Measurements from ENCODE around the gene ZNF649.

ZNF649 gene

GRCh38 chr19:51904331-51905165 lies at the start of gene ZNF649:
ZNF649 (minus strand) TSS chr19:51905017; CDS start chr19:51900107, 4,910 bp downstream.
- peak; percentile 84 for DNase-seq (ENCODE audit: low spot score)
- ChIA-PET POLR2A (ENCODE audit: low non-redundant PET) (no interaction called here), CTCF (interaction anchor here (0.8 kb wide), 1 partner anchor 1130 kb away, joined by 5 read pairs; no protein-coding TSS in a partner anchor)

GRCh38 chr19:51948975-51949374 lies 44.2 kb upstream of the ZNF649 start:
- no peak for DNase-seq (ENCODE audit: low spot score)
- CTCF ChIA-PET: no interaction called here
- no peak overlapping the region for H3K27ac ChIP-seq
- POLR2A ChIA-PET (ENCODE audit: low non-redundant PET): no interaction called here
- no peak for TF ChIP-seq CTCF (conservative IDR thresholded peaks at IDR 0.05; ENCODE audit: low read depth)

More at GRCh38 chr19:51904331-51905165, at the start of gene ZNF649:
- peak within 1 kb of the TSS; percentile 64 for H3K27ac ChIP-seq
- no peak for TF ChIP-seq CTCF (conservative IDR thresholded peaks at IDR 0.05; ENCODE audit: low read depth)

GRCh38 chr19:51946602-51947001 lies 41.8 kb upstream of the ZNF649 start:
- H3K27ac ChIP-seq: no peak overlapping the region
- DNase-seq (ENCODE audit: low spot score): no peak
- CTCF ChIA-PET: no interaction called here
- POLR2A ChIA-PET (ENCODE audit: low non-redundant PET): no interaction called here
- no peak for TF ChIP-seq CTCF (conservative IDR thresholded peaks at IDR 0.05; ENCODE audit: low read depth)

GRCh38 chr19:51944798-51945552 lies 40.2 kb upstream of the ZNF649 start:
- no peak overlapping the region for H3K27ac ChIP-seq
- ChIA-PET POLR2A (ENCODE audit: low non-redundant PET) (no interaction called here), CTCF (interaction anchor here (0.5 kb wide), 1 partner anchor 100 kb away, joined by 3 read pairs; no protein-coding TSS in a partner anchor)
- TF ChIP-seq CTCF (conservative IDR thresholded peaks at IDR 0.05; ENCODE audit: low read depth): no peak
- DNase-seq (ENCODE audit: low spot score): no peak

- no peak for TF ChIP-seq CTCF (conservative IDR thresholded peaks at IDR 0.05; ENCODE audit: low read depth)
- no peak overlapping the region for H3K27ac ChIP-seq
- ChIA-PET CTCF (interaction anchor here (0.6 kb wide), 1 partner anchor 19 kb away, joined by 4 read pairs; no protein-coding TSS in a partner anchor), POLR2A (ENCODE audit: low non-redundant PET) (no interaction called here)
- no peak for DNase-seq (ENCODE audit: low spot score)
Measured at GRCh38 chr19:51938936-51939335, 34.1 kb upstream of the ZNF649 start.

- ChIA-PET POLR2A (ENCODE audit: low non-redundant PET) (no interaction called here), CTCF (no interaction called here)
- H3K27ac ChIP-seq: no peak overlapping the region
- DNase-seq (ENCODE audit: low spot score): no peak
- no peak for TF ChIP-seq CTCF (conservative IDR thresholded peaks at IDR 0.05; ENCODE audit: low read depth)
Measured at GRCh38 chr19:51931921-51932320, 27.1 kb upstream of the ZNF649 start.

All from RWPE1 (cell line).